ENCODE measurements around the gene SLFN11. TPM values are rescaled to one million over a fixed set of nuclear protein-coding genes. Genes with fewer than 3 reads are reported as not detected.

SLFN11 gene
- total and polyA plus RNA-seq, 9 of the 15 experiments (the other 6 are each of a cell fraction or from before 2014, with no cell fraction given) = 0.04 to 0.21 TPM; not detected in 7

- H3K4me3 ChIP-seq = no peak overlapping the region
- H3K9me1 ChIP-seq (ENCODE audit: control insufficient read depth, insufficient read depth, low read length) = no peaks in the 10 kb centered on the region
- no peaks in the 10 kb centered on the region for H3K9me3 ChIP-seq (replicated peaks; ENCODE audit: control insufficient read depth, insufficient read depth, low read depth, low read length)
- no peak for ATAC-seq
- intact Hi-C loops (cut with micrococcal nuclease) = no loop called here
- no peaks in the 10 kb centered on the region for H3K79me2 ChIP-seq (ENCODE audit: control insufficient read depth, insufficient read depth, low read length)
- 0% methylated on average over 2 of the region's 2 CpGs for WGBS (ENCODE audit: insufficient coverage, low coverage, missing lambda C conversion rate)
- DNase-seq (ENCODE audit: extremely low read depth in 1 of 4, low spot score in 3 of 4) = no peak
- H3K27me3 ChIP-seq (ENCODE audit: control insufficient read depth in 2 of 2, insufficient read depth in 2 of 2, low read length in 2 of 2) = peaks cover 0 to 5% of the 10 kb centered on the region in 2 experiments; a peak in 2 of 5 replicates
- no peaks in the 10 kb centered on the region for H4K20me1 ChIP-seq (replicated peaks; ENCODE audit: control insufficient read depth, insufficient read depth, low read length)
- no peak overlapping the region for H2AFZ ChIP-seq (ENCODE audit: low read depth, low read length)
- ChIA-PET CTCF (ENCODE audit: low intra/inter-chr PET ratio) (no interaction called here), POLR2A (no interaction called here)
- H3K36me3 ChIP-seq (ENCODE audit: control insufficient read depth, insufficient read depth, low read length) = no peaks in the 10 kb centered on the region
- H3K27ac ChIP-seq (ENCODE audit: extremely low read depth, low read depth, low read length) = no peak overlapping the region
- BruUV-seq (replicated peaks) = no TSS peak
- H3K4me1 ChIP-seq (replicated peaks in 1 of 2; ENCODE audit: control insufficient read depth in 2 of 2, insufficient read depth in 2 of 2, low read length in 2 of 2) = no peaks in the 10 kb centered on the region
- in situ Hi-C loops (cut with MboI) = no loop called here
- H3K4me2 ChIP-seq (ENCODE audit: insufficient read depth, low read length) = no peak overlapping the region
- no peak overlapping the region for H3K9ac ChIP-seq (ENCODE audit: insufficient read depth in 1 of 2, low read depth in 2 of 2, low read length in 2 of 2)
- no peak for FAIRE-seq
- TF ChIP-seq ZNF511 (CRISPR knock-in tag; IDR thresholded peaks at IDR 0.05) (no peak), SAFB (IDR thresholded peaks at IDR 0.05; ENCODE audit: borderline replicate concordance, low read depth, low read length) (no peak), ESRRA (IDR thresholded peaks at IDR 0.05; ENCODE audit: borderline replicate concordance, low read depth) (no peak), SMAD1 (IDR thresholded peaks at IDR 0.05; ENCODE audit: low read depth, low read length, partially characterized antibody) (no peak), ZNF77 (CRISPR knock-in tag; IDR thresholded peaks at IDR 0.05) (no peak), CEBPZ (IDR thresholded peaks at IDR 0.05; ENCODE audit: borderline replicate concordance, low read depth, low read length) (no peak), EZH2 (IDR thresholded peaks at IDR 0.05; ENCODE audit: borderline replicate concordance, low read depth, low read length) (no peak), TEAD2 (tag; IDR thresholded peaks at IDR 0.05) (no peak), NR2C2 (CRISPR knock-in tag; IDR thresholded peaks at IDR 0.05) (no peak), NR2C2 (tag; IDR thresholded peaks at IDR 0.05) (no peak), MTA2 (IDR thresholded peaks at IDR 0.05; ENCODE audit: low read depth) (no peak), SREBF2 (CRISPR knock-in tag; IDR thresholded peaks at IDR 0.05) (no peak), FOXO4 (CRISPR knock-in tag; IDR thresholded peaks at IDR 0.05) (no peak)
Measured at GRCh38 chr17:35338230-35338629, 35.2 kb downstream of the SLFN11 start.

Data from K562 (cell line).